CD14-positive monocyte (primary cell): ENCODE results near the gene JCHAIN. TPM values are rescaled to one million over a fixed set of nuclear protein-coding genes. Genes with fewer than 3 reads are reported as not detected.

Source experiments
- DNase-seq, 3 donors: peaks; one replicate each; pipeline ENCODE4 v3.0.0-alpha.2; 2011 to 2022
- H2AFZ ChIP-seq: 2 replicates; pipeline ENCODE4 v1.6.0; 2012; ENCODE audit warnings: mild to moderate bottlenecking, low read depth, low read length, inconsistent platforms; ENCODE audit not compliant: insufficient read depth, poor library complexity, severe bottlenecking
- H3K27ac ChIP-seq, 2 donors: 1 replicate in 1 of 2; 2 replicates in 1 of 2; pipeline ENCODE4 v1.5.1; 2012 to 2013; ENCODE audit warnings: low read length in 2 of 2, control low read depth in 1 of 2, inconsistent platforms in 1 of 2, low read depth in 1 of 2, mild to moderate bottlenecking in 1 of 2
- H3K27me3 ChIP-seq, 2 donors: one replicate each; pipeline versions ENCODE4 v1.6.0 to v1.6.1; 2011 to 2013; ENCODE audit warnings: low read length in 2 of 2; ENCODE audit not compliant: control insufficient read depth in 2 of 2, insufficient read depth in 2 of 2
- H3K36me3 ChIP-seq, 2 donors: replicated peaks in 1 of 2; 1 replicate in 1 of 2; 2 replicates in 1 of 2; pipeline versions ENCODE4 v1.5.1 to v1.6.1; 2012 to 2013; ENCODE audit warnings: low read length in 2 of 2, control low read depth in 1 of 2, inconsistent platforms in 1 of 2, mild to moderate bottlenecking in 1 of 2; ENCODE audit not compliant: insufficient read depth in 2 of 2, control insufficient read depth in 1 of 2
- H3K4me1 ChIP-seq, 2 donors: 1 replicate in 1 of 2; 2 replicates in 1 of 2; pipeline versions ENCODE4 v1.5.1 to v1.6.1; 2012 to 2013; ENCODE audit warnings: low read length in 2 of 2, control low read depth in 1 of 2, inconsistent platforms in 1 of 2, mild to moderate bottlenecking in 1 of 2, moderate library complexity in 1 of 2; ENCODE audit not compliant: insufficient read depth in 2 of 2, control insufficient read depth in 1 of 2
- H3K4me2 ChIP-seq: replicated peaks from 2 replicates; pipeline ENCODE3; 2012; ENCODE audit warnings: low read length, moderate library complexity, mild to moderate bottlenecking; ENCODE audit not compliant: poor library complexity, severe bottlenecking; ENCODE audit errors: extremely low read depth
- H3K4me3 ChIP-seq, 3 experiments: fragments of 200-600 bp in 1 of 3; sonication (generic) in 1 of 3; replicated peaks in 1 of 3; 1 replicate in 2 of 3; 2 replicates in 1 of 3; pipeline ENCODE4 v1.5.1; 2011 to 2013; ENCODE audit warnings: low read length in 3 of 3, mild to moderate bottlenecking in 3 of 3, control low read depth in 2 of 3, low read depth in 2 of 3, inconsistent platforms in 1 of 3, moderate library complexity in 1 of 3
- H3K79me2 ChIP-seq: 2 replicates; pipeline ENCODE4 v1.6.0; 2012; ENCODE audit warnings: mild to moderate bottlenecking, control low read depth, inconsistent platforms, low read length, moderate library complexity; ENCODE audit not compliant: insufficient read depth
- H3K9ac ChIP-seq: 2 replicates; pipeline ENCODE4 v1.6.0; 2017; ENCODE audit warnings: low read length, mild to moderate bottlenecking; ENCODE audit not compliant: insufficient read depth, poor library complexity, severe bottlenecking
- H3K9me3 ChIP-seq, 2 donors: replicated peaks in 1 of 2; 1 replicate in 1 of 2; 2 replicates in 1 of 2; pipeline versions ENCODE4 v1.5.1 to v1.6.1; 2012 to 2013; ENCODE audit warnings: low read length in 2 of 2, control low read depth in 1 of 2; ENCODE audit not compliant: control insufficient read depth in 1 of 2, insufficient read depth in 1 of 2
- H4K20me1 ChIP-seq: 2 replicates; pipeline ENCODE4 v1.6.0; 2012; ENCODE audit warnings: mild to moderate bottlenecking, low read length, control low read depth, moderate library complexity; ENCODE audit not compliant: insufficient read depth
- H3K27ac Mint-ChIP-seq, 7 donors: one replicate each; pipeline ENCODE4 v1.8.0; 2020; ENCODE audit warnings: mild to moderate bottlenecking in 7 of 7, mixed read lengths in 7 of 7, moderate library complexity in 6 of 7, inconsistent platforms in 2 of 7
- H3K27me3 Mint-ChIP-seq, 3 donors: one replicate each; pipeline ENCODE4 v1.8.0; 2021 to 2022; ENCODE audit warnings: low read depth in 3 of 3, mild to moderate bottlenecking in 3 of 3, mixed read lengths in 3 of 3, moderate library complexity in 3 of 3, inconsistent platforms in 1 of 3
- H3K36me3 Mint-ChIP-seq, 2 donors: one replicate each; pipeline ENCODE4 v1.8.0; 2020; ENCODE audit warnings: mixed read lengths in 2 of 2, inconsistent platforms in 1 of 2, mild to moderate bottlenecking in 1 of 2
- H3K4me1 Mint-ChIP-seq: one replicate; pipeline ENCODE4 v1.8.0; 2020; ENCODE audit warnings: mild to moderate bottlenecking, mixed read lengths
- H3K4me3 Mint-ChIP-seq, 2 donors: one replicate each; pipeline ENCODE4 v1.8.0; 2020; ENCODE audit warnings: mild to moderate bottlenecking in 2 of 2, mixed read lengths in 2 of 2, moderate library complexity in 1 of 2
- H3K9me3 Mint-ChIP-seq, 7 donors: one replicate each; pipeline ENCODE4 v1.8.0; 2020 to 2022; ENCODE audit warnings: mixed read lengths in 7 of 7, mild to moderate bottlenecking in 6 of 7, moderate library complexity in 6 of 7, inconsistent platforms in 2 of 7
- CTCF ChIP-seq: fragments of 200-600 bp; IDR thresholded peaks from one replicate; pipeline ENCODE4 v1.8.0; 2022; ENCODE audit warnings: antibody characterized with exemption, mild to moderate bottlenecking
- WGBS: methylation state at CpG from one replicate; pipeline ENCODE4 v1.1.5; 2013; ENCODE audit warnings: missing lambda C conversion rate; ENCODE audit not compliant: insufficient coverage; 5-methylcytosine and 5-hydroxymethylcytosine counted together
- intact Hi-C, 2 donors: fragments of 100-400 bp; cut with micrococcal nuclease; formaldehyde crosslinking; loops; one replicate each; pipeline versions ENCODE4 v1.15.0 to v1.15.1; 2023
- polyA plus RNA-seq, 3 donors: library from polyadenylated mRNA; depleted of rRNA in 1 of 3; unstranded in 2 of 3; stranded (reverse) in 1 of 3; fragments of 300-500 nt in 2 of 3; fragments of >200 nt in 1 of 3; fragmentation: Illumina TruSeq in 2 of 3; gene quantifications; 1 replicate in 2 of 3; 2 replicates in 1 of 3; pipeline ENCODE4 v1.2.3, GENCODE V29; 2012 to 2021

The JCHAIN gene
- polyA plus RNA-seq, 3 donors, result 0.41 to 6.0 (median 1.9) TPM

GRCh38 chr4:70706516-70706915 is 40.2 kb upstream of the JCHAIN start:
- peak overlapping the region in 1 of 2 donors; percentile 80 for H3K27ac ChIP-seq
- no peaks in the 10 kb centered on the region for H3K9me3 Mint-ChIP-seq
- WGBS, result no CpG with 5 or more reads among the region's 1 CpG
- H4K20me1 ChIP-seq, result no peaks in the 10 kb centered on the region
- H3K36me3 ChIP-seq, result no peaks in the 10 kb centered on the region
- intact Hi-C loops, result loop anchor here (5.0 to 10.0 kb wide), 2 partner anchors 48 to 66 kb away; no protein-coding TSS in a partner anchor
- H3K9ac ChIP-seq, result no peak overlapping the region
- peaks cover 37% of the 10 kb centered on the region for H3K4me1 Mint-ChIP-seq
- H3K4me3 ChIP-seq, result peak overlapping the region in 2 of 3 experiments; percentile 66 to 81
- no peak for TF ChIP-seq CTCF
- no peaks in the 10 kb centered on the region for H3K27me3 ChIP-seq
- no peak for DNase-seq
- peak overlapping the region; percentile 93 to 95 for H3K4me3 Mint-ChIP-seq
- H3K4me2 ChIP-seq, result peak overlapping the region; percentile 81
- peak overlapping the region in 4 of 7 donors; percentile 43 to 93 (median 82) for H3K27ac Mint-ChIP-seq
- H3K36me3 Mint-ChIP-seq, result peaks cover 0 to 4% of the 10 kb centered on the region in 2 donors
- H2AFZ ChIP-seq, result no peak overlapping the region
- H3K27me3 Mint-ChIP-seq, result no peaks in the 10 kb centered on the region
- peaks cover 20 to 37% of the 10 kb centered on the region in 2 donors for H3K4me1 ChIP-seq
- H3K79me2 ChIP-seq, result peaks cover 59% of the 10 kb centered on the region
- no peaks in the 10 kb centered on the region for H3K9me3 ChIP-seq

DNA sequence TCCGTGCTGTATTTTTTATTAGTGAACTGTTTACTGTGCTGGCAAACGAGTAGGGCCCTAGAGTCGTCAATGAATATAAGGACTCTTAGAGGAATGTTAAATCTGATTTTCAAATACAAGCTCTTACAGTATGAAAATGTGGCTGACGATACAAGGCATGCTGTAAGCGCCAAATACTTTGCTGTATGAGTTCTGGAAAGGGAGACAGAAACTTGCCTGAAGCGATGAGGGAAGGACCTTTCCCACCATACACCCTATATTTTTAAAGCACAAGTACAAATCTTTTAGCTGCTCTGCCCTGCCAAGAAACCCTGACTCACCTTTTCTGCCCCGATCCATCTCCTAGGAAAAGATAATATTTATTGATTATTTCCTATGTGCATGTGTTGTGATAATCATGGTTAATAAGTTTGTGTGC is 39.7 kb upstream of the JCHAIN start:
- Mint-ChIP-seq H3K36me3 (peaks cover 0 to 4% of the 10 kb centered on the region in 2 donors), H3K27ac (peak overlapping the region; percentile 80 to 93 (median 89)), H3K27me3 (no peaks in the 10 kb centered on the region), H3K4me1 (peaks cover 32% of the 10 kb centered on the region), H3K9me3 (no peaks in the 10 kb centered on the region), H3K4me3 (peak overlapping the region; percentile 93 to 95)
- H3K4me2 ChIP-seq, result peak overlapping the region; percentile 81
- H3K79me2 ChIP-seq, result peaks cover 54% of the 10 kb centered on the region
- H3K4me1 ChIP-seq, result peaks cover 17 to 32% of the 10 kb centered on the region in 2 donors
- no CpG with 5 or more reads among the region's 7 CpGs for WGBS
- H4K20me1 ChIP-seq, result no peaks in the 10 kb centered on the region
- intact Hi-C loops, result loop anchor here (5.0 to 10.0 kb wide), 2 partner anchors 49 to 66 kb away; no protein-coding TSS in a partner anchor
- H3K27ac ChIP-seq, result peak overlapping the region; percentile 63 to 80
- no peaks in the 10 kb centered on the region for H3K36me3 ChIP-seq
- peak overlapping the region; percentile 62 to 81 (median 66) for H3K4me3 ChIP-seq
- H2AFZ ChIP-seq, result peak overlapping the region; percentile 88
- no peaks in the 10 kb centered on the region for H3K27me3 ChIP-seq
- peak overlapping the region; percentile 87 for H3K9ac ChIP-seq
- no peak for DNase-seq
- no peak for TF ChIP-seq CTCF
- no peaks in the 10 kb centered on the region for H3K9me3 ChIP-seq
